Body of pancreas (tissue), 4 donors: ENCODE measurements around the gene TDP1. TPM values are rescaled to one million over a fixed set of nuclear protein-coding genes. Genes with fewer than 3 reads are reported as not detected.

Source experiments
- ATAC-seq: fragments of 150-250 bp; one replicate; pipeline ENCODE4 v1.9.1; 2016
- DNase-seq, 4 donors: peaks; one replicate each; pipeline ENCODE4 v3.0.0-alpha.2; 2019
- H3K27ac ChIP-seq, 4 donors: fragments of 200-600 bp; sonication (generic); 1 replicate in 3 of 4; 2 replicates in 1 of 4; pipeline versions ENCODE4 v1.5.1 to v1.6.1; 2016 to 2019; ENCODE audit warnings: mild to moderate bottlenecking in 1 of 4, mixed read lengths in 1 of 4, moderate library complexity in 1 of 4
- H3K27me3 ChIP-seq, 2 donors: fragments of 200-600 bp; sonication (generic); one replicate each; pipeline ENCODE4 v1.6.0; 2016; ENCODE audit warnings: mild to moderate bottlenecking in 1 of 2
- H3K36me3 ChIP-seq, 2 donors: fragments of 200-600 bp; sonication (generic); replicated peaks in 1 of 2; 2 replicates each; pipeline ENCODE4 v1.5.1; 2016; ENCODE audit warnings: low read depth in 2 of 2; ENCODE audit not compliant: insufficient read depth in 1 of 2
- H3K4me1 ChIP-seq: fragments of 200-600 bp; sonication (generic); one replicate; pipeline ENCODE4 v1.6.0; 2016
- H3K4me3 ChIP-seq, 2 donors: fragments of 200-600 bp; sonication (generic); 1 replicate in 1 of 2; 2 replicates in 1 of 2; pipeline ENCODE4 v1.5.1; 2016 to 2019
- H3K9me3 ChIP-seq, 3 donors: fragments of 200-600 bp; sonication (generic); 1 replicate in 2 of 3; 2 replicates in 1 of 3; pipeline ENCODE4 v1.5.1; 2016
- POLR2A ChIP-seq, 3 donors: fragments of 450-650 bp; IDR thresholded peaks; one replicate each; pipeline ENCODE4 v1.6.1; 2016; ENCODE audit warnings: antibody characterized with exemption in 3 of 3, mild to moderate bottlenecking in 2 of 3
- WGBS, 2 donors: methylation state at CpG; one replicate each; pipeline ENCODE4 v1.1.5; 2017; 5-methylcytosine and 5-hydroxymethylcytosine counted together
- intact Hi-C: fragments of 100-400 bp; cut with DNase I; formaldehyde crosslinking; loops from one replicate; pipeline ENCODE4 v1.15.1; 2023
- total RNA-seq, 2 donors: library from RNA; depleted of rRNA; stranded (reverse); fragments of >200 nt; gene quantifications; one replicate each; pipeline ENCODE4 v1.1.0, GENCODE V29; 2016
- TF ChIP-seq, protein P1 (sequence below), 7 experiments: fragments of 450-650 bp in 4 of 7; fragments of 200-600 bp in 3 of 7; sonication (generic) in 3 of 7; IDR thresholded peaks; one replicate each; pipeline ENCODE4 v1.5.1; 2016 to 2019; ENCODE audit warnings: antibody characterized with exemption in 7 of 7

The TDP1 gene
- total RNA-seq, 2 donors from 2014 or later: 7.5 to 10.5 TPM

DNA sequence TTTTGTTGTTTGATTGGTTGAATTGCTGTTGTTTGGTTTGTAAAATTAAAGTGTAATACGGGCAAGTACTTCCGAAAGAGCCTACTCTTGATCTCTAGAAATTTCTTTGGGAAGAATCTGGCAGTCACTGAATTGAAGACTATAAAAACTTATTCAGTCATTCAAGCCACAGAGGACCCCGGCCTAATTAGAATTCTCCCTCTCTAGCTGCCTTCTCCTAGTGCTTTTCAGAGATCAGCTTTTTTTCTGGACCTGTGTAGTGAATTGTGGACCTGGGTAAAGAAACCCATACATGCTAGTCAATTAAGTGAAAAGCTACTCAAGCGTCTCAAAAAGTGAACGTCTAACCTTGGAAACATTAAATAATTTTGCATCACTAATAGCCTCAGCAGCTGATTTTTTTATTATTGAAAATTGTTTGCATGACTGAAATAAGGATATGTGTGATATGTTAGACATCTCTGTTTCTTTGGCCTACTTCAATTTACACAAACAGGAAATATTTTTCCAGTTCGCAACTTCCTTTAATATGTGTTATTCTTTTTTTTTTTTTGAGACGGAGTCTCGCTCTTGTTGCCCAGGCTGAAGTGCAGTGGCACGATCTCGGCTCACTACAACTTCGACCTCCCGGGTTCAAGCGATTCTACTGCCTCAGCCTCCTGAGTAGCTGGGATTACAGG, 28.4 kb upstream of the TDP1 start:
- TF ChIP-seq, protein P1, sequence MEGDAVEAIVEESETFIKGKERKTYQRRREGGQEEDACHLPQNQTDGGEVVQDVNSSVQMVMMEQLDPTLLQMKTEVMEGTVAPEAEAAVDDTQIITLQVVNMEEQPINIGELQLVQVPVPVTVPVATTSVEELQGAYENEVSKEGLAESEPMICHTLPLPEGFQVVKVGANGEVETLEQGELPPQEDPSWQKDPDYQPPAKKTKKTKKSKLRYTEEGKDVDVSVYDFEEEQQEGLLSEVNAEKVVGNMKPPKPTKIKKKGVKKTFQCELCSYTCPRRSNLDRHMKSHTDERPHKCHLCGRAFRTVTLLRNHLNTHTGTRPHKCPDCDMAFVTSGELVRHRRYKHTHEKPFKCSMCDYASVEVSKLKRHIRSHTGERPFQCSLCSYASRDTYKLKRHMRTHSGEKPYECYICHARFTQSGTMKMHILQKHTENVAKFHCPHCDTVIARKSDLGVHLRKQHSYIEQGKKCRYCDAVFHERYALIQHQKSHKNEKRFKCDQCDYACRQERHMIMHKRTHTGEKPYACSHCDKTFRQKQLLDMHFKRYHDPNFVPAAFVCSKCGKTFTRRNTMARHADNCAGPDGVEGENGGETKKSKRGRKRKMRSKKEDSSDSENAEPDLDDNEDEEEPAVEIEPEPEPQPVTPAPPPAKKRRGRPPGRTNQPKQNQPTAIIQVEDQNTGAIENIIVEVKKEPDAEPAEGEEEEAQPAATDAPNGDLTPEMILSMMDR (IDR thresholded peaks at IDR 0.05): no peak
- TF ChIP-seq POLR2A (IDR thresholded peaks at IDR 0.05): no peak
- no peak overlapping the region for H3K4me3 ChIP-seq
- no peak for ATAC-seq
- no peaks in the 10 kb centered on the region for H3K4me1 ChIP-seq
- 88 to 97% methylated on average over 13 of the region's 13 CpGs for WGBS, 2 donors
- DNase-seq: no peak
- no peaks in the 10 kb centered on the region for H3K27me3 ChIP-seq
- intact Hi-C loops: no loop called here
- no peak overlapping the region for H3K27ac ChIP-seq
- H3K9me3 ChIP-seq: no peaks in the 10 kb centered on the region
- no peaks in the 10 kb centered on the region for H3K36me3 ChIP-seq

DNA sequence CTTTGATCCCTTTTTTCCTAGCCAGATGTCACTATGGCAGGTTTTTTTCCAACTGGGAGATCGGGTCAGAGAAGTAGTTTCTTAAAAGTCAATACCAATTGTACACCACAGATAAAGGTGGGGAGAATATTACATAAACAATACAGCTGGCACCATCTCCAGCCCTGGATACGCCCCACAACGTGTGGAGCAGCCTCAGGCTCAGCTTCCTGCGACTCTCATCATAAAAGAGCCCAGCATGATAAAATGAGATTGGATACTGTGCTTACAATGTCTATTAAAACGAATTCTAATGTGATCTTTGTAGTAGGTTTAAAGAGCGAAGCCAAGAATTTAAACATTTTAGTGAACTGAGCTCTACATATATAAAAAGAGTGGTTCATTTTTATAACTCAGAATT, 22.7 kb upstream of the TDP1 start:
- intact Hi-C loops: no loop called here
- no peak for ATAC-seq
- WGBS, 2 donors: 37 to 41% methylated on average over 6 of the region's 6 CpGs
- H3K4me1 ChIP-seq: no peaks in the 10 kb centered on the region
- no peaks in the 10 kb centered on the region for H3K27me3 ChIP-seq
- no peaks in the 10 kb centered on the region for H3K36me3 ChIP-seq
- no peaks in the 10 kb centered on the region for H3K9me3 ChIP-seq
- H3K27ac ChIP-seq: no peak overlapping the region
- no peak for DNase-seq
- no peak for TF ChIP-seq POLR2A (IDR thresholded peaks at IDR 0.05)
- TF ChIP-seq, protein P1 (IDR thresholded peaks at IDR 0.05): no peak
- H3K4me3 ChIP-seq: no peak overlapping the region

DNA sequence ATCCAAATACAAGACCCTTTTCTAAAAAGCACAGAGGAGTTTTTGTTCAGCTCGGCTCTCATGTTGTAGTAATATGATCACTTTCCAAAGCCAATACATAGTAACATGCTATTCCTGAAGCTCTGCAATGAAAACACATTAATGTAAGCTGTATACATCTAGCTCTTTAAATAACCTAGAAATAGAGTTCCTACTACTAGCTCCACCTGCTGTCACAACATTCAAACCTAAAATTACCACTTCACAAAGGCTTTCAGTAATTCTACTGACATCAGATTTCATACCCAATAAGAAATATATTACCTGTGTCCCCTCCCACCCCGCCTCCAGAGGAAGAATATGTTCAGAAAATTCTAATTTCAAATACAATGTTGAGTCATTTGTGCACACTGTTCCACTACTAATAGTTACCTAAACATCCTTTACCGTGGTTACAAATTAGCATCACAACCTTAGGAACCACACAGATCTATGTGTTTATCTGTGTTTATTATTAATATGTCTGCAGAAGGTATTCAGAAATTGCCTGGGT, 19.0 kb upstream of the TDP1 start:
- Histone ChIP-seq H3K9me3 (no peaks in the 10 kb centered on the region), H3K36me3 (no peaks in the 10 kb centered on the region), H3K27ac (no peak overlapping the region), H3K4me1 (no peaks in the 10 kb centered on the region), H3K27me3 (no peaks in the 10 kb centered on the region), H3K4me3 (no peak overlapping the region)
- DNase-seq (no peak), ATAC-seq (no peak)
- intact Hi-C loops: no loop called here
- TF ChIP-seq POLR2A (IDR thresholded peaks at IDR 0.05): no peak
- TF ChIP-seq, protein P1 (IDR thresholded peaks at IDR 0.05): no peak
- WGBS, 2 donors: 52 to 58% methylated on average over 3 of the region's 3 CpGs

DNA sequence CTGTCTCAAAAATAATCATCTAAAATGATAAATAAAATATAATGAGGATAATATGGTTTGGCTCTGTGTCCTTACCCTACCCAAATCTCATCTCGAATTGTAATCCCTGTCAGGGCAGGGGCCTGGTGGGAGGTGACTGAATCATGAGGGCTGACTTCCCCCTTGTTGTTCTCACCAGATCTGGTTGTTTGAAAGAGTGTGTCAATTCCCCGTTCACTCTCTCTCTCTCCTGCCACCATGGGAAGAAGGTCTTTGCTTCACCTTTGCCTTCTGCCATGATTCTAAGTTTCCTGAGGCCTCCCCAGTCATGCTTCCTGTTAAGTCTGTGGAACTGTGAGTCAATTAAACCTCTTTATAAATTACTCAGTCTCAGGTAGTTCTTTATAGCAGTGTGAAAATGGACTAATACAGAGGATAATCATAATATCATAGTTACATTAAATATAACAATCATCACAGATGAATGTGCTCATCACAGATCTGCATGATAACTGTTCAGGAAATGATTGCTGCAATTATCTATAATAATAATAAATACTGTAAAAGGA, 13.8 kb upstream of the TDP1 start:
- intact Hi-C loops: no loop called here
- no peak overlapping the region for H3K27ac ChIP-seq
- WGBS, 2 donors: 71 to 75% methylated on average over 2 of the region's 2 CpGs

More for the DNA sequence above, 13.8 kb upstream of the TDP1 start:
- Histone ChIP-seq H3K4me1 (no peaks in the 10 kb centered on the region), H3K9me3 (no peaks in the 10 kb centered on the region), H3K27me3 (no peaks in the 10 kb centered on the region), H3K4me3 (no peak overlapping the region), H3K36me3 (no peaks in the 10 kb centered on the region)
- TF ChIP-seq POLR2A (IDR thresholded peaks at IDR 0.05): no peak
- TF ChIP-seq, protein P1 (IDR thresholded peaks at IDR 0.05): no peak
- ATAC-seq (no peak), DNase-seq (no peak)
